Measurements from ENCODE around the gene NLE1.
"Not testable (repeated sequence)": the region's sequence is repeated elsewhere in the genome, so short reads cannot be mapped to it uniquely, and the experiment has no call there.

The NLE1 gene

DNA sequence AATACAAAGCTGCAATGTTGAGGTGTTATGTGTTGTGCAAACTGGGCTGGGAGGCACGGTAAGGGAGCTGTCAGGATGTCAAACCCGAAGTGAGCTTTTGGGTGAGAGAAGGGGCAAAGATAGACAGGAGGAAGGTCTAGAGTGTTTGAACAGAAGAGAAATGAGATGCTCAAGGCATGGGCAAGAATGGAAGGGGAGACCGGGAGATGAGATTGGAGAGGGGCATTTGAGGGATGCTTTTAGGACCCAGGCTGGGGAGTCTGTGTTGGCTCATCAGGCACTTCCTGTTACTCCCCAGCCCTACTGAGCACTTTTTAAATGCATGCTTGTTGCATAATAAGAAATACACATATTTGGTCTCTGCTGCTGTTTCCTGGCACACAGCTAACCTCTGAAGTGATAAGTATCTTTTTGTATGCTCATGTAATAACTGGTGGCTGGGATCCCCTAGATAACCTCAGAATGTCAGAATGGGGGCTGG lies 19.2 kb upstream of the NLE1 start:
- DNase-seq, result peak; percentile 56

DNA sequence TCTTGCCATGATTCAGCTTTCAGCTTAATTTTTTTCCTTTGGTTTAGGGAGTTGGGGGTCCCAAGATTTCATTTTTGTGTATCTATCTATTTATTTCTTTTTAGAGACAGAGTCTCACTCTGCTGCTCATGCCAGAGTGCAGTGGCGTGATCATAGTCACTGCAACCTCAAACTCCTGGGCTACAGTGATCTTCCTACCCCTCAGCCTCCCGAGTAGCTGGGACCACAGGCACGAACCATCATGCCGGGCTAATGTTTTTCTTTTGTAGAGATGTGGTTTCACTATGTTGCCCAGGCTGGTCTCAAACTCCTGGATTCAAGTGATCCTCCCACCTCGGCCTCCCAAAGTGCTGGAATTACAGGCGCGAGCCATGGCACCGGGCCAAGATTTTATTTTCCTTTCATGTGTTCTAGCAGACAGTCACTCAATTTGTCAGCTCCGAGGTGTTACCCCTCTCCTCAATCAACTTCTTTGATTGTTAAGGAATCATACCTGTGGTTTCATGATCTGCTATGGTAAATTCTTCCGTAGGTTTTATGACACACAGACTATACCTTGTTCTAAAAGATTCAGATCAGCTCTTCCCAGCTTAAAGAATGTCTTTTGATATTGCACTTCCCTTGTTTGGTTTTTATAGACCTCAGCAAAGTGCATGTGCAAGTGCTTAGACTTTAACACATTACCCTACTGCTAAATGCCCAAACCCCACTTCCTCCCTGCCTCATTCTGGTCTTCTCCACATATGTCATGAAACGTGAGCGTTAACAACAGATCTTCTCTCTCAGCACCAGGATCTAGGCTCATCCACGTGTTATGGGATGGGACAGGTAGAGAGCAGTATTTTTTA lies 18.5 kb upstream of the NLE1 start:
- peak; percentile 53 for DNase-seq

DNA sequence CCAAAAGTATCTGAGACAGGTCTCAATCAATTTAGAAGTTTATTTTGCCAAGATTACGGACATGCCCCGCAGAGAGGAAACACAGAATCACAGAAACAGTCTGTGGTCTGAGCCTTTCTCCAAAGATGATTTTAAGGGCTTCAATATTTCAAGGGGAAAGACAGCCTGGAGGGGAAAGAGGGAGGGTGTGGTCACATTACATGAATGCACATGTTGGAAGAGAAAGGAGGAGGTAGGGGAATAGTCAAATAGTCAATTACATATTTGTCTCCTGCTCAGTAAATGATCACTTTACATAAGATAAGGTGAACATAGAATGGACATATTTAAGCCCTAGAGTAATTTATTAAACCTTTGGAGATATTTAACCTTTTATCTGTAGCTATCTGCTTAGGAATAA lies 17.8 kb upstream of the NLE1 start:
- no peak for DNase-seq

DNA sequence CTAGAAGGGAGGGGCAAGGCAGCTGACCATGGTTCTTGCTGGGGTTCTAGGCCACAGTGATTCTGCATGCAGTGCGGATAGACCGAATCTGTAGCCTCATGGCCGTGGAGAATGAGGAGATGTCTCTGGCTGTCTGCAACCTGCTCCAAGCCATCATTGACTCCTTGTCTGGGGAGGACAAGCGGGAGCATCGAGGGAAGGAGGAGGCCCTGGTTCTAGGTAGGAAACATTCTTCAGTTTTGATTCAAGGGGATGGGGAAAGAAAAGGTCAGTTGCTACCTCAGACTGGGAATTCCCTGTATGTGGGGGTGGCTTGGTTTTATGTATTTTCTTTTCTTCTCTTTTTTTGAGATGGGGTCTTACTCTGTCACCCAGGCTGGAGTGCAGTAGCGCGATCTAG lies 13.1 kb upstream of the NLE1 start:
- no peak for DNase-seq

DNA sequence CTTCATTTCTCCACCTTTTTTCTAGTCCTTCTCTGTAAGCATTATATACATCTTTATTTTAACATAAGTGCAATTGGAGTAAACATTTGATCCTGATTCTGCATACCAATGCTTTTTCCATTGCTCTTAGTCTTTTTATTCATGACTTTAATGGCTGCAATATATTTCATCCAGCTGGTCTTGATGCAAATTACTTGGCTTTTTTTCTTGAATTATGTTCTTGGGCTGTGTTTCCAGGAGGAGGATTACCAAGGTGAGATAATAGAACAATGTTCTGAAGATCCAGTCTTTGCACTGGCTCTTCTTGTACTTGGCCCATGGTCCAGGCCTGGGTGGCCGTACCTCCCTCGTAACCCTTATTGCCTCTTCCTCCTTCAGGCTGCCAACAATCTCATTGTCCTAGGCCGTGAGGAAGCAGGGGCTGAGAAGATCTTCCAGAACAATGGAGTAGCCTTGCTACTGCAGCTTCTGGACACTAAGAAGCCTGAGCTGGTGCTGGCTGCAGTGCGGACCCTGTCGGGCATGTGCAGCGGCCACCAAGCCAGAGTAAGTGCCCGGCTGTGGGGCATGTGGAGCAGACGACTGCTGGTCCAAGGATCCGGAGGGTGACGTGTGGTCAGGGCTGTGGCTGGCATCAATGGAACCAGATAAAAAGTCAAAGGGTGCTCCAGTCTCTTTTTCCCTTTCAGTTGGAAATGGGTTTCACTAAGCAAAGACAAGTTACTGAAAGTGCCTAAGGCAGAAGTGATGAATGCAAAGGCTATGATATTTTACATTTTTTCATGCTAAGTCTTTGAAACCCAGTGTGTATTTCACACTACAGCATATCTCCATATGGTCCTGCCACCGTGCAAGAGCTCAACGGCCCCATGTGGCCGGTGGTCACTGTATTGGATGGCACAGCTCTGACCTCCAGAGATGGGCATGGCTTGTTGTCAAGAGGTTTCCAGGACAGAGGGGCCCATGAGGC lies 12.4 kb upstream of the NLE1 start:
- DNase-seq, result no peak

DNA sequence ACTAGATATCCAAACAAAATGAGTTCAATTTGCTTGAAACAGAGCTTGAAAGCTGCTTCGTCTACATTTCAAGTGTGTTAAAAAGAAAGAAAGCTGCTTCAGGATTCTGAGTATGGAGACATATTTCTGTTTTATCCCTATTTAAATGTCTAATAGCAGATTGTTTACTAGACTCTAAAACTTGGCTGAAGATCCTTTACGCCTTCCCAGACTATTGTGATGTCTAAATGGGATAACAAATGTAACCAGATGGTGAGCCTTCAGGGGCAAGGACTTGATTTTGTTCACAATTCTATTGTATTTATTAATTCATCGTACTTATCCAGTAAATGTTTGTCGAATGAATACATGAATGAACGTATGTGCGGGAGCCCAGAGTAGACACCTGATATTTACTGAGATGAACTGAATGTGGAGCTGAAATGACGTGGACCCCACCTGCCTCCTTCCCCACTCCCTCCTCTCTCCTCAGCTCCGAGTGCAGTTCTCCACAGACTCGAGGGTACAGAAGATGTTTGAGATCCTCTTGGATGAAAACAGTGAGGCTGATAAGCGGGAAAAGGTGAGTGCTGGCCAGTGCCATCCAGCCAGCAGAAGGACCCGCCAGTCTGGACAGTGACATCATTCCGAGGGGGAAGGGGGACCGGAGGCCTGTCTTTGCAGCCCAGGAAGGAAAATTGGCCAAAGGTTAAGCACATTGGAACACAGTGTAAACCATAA lies 10.5 kb upstream of the NLE1 start:
- no peak for DNase-seq

DNA sequence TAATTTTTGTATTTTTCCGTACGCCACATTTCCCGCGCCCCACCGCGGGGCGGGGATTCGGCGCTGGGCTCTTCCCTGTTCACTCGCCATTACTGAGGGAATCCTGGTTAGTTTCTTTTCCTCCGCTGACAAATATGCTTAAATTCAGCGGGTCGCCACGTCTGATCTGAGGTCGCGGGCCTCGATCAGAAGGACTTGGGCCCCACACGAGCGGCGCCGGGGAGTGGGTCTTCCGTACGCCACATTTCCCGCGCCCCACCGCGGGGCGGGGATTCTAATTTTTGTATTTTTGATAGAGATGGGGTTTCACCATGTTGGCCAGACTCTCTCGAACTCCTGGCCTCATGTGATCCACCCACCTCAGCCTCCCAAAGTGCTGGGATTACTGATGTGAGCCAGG lies 9.0 kb upstream of the NLE1 start:
- not testable (repeated sequence) for DNase-seq

DNA sequence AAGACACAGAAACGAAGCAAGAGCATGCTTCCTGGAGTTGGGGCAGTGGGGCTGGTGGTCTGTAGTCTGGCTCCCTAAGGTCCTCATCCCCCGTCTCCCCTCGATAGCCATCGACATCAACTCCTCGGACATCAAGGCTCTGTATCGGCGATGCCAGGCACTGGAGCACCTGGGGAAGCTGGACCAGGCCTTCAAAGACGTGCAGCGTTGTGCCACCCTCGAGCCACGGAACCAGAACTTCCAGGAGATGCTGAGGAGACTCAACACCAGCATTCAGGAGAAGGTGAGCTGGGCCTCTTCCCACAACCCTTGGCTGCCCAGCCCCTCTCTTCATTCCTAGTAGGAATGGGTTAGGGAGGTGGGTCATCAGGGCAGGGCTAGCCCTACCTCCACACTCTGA lies 7.8 kb upstream of the NLE1 start:
- DNase-seq, result no peak

DNA sequence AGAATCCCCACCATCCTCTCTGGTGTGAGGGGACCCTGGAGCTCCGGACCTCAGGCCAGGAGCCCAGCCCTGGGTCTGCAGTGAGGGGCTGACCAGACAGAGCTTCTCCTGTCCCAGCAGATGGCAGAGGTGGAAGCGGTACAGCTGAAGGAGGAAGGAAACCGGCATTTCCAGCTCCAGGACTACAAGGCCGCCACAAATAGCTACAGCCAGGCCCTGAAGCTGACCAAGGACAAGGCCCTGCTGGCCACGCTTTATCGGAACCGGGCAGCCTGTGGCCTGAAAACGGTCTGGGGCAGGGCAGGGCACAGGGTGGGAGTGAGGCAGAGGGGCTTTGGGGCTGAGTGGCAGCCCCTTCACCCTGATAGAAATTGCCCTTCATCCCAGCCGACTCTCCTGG lies 6.0 kb upstream of the NLE1 start:
- no peak for DNase-seq

DNA sequence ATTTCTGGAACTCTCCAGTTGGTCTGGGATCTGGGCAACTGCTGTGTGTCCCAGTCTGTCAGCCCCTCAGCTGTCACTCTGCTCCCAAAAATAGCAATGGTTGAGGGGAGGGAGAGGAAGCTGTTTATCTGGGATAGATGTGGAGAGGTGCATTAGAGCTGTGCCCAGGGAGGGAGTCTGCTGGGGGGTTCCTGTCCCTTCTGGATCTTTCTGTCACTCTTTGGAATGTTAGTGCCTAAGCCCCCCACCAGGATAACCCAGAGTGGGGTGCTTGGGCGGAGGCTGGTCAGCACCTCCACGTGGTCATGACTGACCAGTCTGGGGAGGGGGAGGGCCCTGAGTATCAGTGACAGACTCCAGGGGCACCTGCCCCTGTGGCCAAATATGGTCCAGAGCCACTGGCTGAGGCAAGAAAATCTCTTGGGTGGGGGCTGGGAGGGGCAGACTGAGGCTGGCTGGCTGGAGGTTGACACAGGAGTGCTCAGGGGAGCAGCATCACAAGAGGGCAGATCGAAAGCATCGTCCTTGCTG lies 5.3 kb upstream of the NLE1 start, which contains the start of gene UNC45B:
Gene UNC45B, plus strand, starts transcription at position 443 of the 531 bp plus-strand sequence. CDS start 447 bp downstream, outside the sequence.
- DNase-seq, result no peak

DNA sequence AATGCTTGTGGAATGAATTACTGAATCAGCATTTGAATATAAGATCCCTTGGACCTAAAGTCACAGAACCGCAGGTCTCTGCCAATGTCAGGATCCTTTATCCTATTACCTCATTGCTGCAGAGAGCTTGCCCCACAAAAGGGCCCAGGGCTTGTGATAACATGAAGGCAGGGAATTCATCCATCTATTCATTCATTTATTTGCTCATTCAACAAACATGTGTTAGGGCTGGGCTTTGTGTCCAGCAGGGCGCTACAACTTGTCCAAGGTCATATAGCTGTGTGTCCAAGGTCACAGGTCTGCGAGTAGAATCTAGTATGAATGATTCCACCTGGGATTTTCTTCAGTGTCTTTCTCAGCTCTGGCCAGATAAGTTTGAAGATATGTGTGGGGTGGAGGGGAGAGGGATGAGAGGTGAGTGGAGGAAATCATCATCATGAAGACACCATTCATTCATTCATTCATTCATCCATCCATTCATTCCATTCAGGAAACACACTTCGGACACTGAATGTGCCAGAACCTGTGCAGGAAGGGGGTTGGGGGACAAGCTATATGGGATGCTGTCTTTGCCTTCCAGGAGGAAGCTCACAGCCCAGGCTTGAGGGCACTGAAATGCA lies 4.2 kb upstream of the NLE1 start:
- no peak for DNase-seq

DNA sequence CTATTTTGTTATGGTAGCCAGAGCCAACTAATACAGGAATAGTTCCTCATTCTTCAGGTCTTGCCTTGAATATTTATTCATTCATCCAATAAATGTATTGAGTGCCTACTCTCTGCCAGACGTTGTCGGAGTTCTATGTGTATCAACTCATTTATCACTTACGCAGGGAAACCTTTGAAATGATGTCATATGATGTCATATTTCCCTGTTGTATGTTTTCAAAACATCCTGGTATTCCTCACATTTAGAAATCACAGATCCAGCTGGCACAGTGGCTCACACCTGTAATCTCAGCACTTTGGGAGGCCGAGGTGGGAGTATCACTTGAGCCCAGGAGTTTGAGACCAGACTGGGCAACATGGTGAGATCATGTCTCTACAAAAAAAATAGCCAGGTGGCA lies 2.7 kb upstream of the NLE1 start:
- no peak for DNase-seq

DNA sequence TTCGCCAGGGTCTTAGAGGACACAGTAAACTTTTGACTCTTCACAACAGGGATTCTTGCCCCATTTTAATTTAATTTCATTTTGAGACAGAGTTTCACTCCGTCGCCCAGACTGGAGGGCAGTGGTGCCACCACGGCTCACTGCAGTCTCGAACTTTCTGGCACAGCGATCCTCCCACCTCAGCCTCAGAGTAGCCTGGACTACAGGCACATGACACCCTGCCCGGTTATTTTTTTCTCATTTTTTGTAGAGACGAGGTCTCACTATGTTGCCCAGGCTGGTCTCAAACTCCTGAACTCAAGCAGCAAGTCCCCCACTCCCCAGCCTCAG lies 329 bp upstream of the NLE1 start:
- DNase-seq, result no peak

DNA sequence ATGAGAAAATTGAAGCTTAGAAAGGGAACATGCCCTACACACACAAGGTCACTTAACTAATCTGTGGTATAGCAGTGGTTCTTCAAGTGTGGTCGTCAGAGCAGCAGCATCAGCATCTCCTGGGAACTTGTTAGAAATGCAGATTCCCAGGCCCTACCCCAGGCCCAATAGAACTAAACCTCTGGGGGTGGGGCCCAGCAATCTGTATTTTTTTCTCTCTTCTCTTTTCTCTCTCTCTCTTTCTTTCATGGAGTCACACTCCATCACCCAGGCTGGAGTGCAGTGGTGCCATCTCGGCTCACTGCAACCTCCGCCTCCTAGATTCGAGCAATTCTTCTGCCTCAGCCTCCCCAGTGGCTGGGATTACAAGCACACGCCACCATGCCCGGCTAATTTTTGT lies 3.9 kb downstream of the NLE1 start:
- no peak for DNase-seq

DNA sequence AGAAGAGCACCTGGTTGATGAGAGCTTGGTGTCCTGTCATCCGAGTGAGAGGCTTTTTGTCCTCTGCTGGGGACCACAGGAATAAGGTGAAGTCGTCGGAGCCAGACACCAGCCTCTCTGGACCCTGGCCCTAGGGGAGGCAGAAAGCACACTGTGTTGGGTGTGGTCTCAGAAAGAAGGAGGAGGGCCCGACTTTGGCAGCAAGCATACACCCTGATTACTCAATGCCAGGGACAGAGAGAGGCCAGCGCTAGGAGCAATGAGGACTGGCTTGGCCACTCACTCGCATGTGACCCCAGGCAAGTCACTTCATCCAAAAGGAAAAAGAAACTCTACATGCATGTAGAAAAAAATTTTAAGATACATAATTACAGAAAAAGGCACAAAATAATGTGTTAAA lies 6.8 kb downstream of the NLE1 start:
- no peak for DNase-seq

DNA sequence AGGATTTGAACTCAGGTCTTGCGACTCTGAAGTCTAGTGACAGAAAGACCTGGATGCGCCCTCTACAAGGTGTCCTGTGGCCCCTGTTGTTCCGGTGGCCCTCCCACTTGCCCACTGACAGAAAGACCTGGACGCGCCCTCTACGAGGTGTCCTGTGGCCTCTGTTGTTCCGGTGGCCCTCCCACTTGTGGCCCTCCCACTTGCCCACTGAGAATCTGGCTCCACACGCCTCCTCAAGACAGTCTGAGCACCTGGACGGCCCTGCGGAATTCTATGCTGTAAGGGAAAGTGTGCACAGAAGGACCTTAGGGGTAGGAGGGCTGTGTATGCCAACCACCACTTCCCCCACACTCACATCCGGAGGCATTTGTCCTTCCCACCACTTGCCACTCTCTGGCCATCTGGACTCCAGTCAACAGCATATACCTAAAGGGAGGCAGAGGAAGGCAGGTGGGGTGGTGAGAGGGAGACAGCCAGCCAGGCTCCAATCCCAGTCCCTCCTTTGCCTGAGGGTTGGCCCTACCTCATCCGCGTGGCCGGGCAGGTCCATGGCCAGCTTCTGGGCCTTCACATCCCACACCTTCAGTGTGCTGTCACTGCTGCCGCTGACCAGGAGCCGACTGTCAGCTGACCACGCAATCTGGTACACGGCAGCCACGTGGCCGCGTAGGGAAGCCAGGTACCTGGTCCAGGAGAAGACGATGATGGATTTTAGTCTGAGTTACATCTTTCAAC lies 9.1 kb downstream of the NLE1 start:
- DNase-seq, result no peak

DNA sequence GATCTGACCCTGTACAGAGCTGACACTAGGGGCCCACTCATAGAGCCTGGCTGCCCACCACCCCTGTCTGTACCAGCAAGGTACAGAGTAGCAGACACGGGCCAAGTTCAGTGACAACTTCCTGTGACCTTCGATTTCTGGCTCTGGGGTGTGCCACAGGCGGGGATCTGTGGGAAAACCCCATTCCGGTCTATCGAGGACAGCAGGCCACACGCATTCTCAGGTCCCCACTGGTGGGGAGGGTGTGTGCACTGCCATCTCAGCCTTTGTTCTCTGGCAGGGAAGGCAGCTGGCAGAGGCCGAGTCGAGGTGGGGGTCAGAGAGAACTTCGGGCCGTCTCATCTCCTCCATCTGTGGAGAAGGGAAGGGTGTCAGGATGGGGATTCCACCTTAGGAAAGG lies 10.0 kb downstream of the NLE1 start:
- no peak for DNase-seq

DNA sequence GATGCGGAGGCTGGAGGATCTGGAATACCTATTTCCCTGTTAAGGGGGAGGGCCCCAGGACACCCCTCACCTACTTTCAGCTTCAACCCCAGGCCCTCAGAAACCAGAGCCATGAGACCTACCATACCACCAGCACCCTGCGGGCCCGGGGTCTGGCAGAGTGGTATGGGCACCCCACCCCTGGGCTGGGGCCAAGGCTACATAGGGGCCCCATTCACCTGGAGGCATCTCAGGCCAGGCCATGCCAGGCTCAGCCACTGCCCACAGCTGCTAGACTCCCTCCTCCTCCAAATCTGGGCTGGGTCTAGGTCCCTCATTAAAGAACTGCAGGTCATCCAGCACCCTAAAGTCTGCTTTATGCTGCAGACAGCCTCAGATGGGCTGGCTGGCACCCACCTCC lies 11.7 kb downstream of the NLE1 start:
- DNase-seq, result no peak

DNA sequence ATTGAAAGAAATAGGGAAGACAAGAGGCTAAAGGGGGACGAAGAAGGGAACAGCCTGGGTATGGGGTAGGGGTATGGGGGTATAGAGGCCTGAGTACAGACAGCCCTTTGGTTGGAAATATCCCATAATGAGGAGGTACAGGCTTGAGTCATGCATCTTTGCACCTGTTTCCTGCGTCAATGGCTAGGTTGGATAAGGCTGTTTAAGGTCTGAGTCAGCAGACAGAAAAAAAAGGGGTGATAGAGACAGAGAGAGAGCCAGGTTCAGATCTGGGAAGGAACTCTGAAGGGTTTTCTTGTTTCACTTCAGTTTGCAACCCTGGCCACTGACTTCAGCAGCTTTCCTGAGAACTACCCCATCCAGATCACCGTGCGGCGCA lies 12.1 kb downstream of the NLE1 start:
- DNase-seq, result no peak

DNA sequence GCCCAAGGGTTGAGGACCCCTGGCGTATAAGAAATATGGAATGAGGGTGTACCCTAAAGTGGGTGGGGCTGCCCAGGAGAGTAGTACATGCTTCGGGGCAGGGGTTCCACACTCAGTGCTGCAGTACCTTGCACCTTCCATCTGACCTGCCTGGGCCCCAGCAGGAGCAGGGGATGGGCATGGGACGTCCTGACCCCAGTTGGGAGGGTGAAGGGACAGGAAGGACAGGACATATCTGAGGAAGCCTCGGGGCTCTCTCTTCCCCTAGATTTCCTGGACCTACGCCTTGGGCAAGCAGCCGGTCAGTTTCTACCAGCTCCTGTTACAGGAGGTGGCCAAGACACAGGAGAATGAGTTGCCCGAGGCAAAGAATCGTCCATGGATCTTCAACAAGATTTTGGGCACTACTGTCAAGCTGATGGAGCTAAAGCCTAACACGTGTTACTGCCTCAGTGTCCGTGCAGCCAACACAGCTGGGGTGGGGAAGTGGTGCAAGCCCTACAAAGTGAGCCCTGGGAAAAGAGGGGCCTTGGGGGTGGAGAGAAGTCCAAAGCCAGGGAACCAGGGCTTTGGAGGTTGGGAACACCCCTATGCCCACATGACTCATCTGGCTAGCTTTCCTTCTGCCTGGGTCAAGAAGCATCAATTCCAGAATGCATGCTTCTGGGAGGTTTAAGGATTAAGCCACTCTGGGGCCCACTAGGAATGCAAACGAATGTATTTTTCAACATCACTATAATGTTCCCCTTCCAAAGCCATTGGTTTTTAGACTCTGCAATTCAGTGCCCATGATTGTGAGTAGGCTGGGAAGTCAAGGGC lies 12.7 kb downstream of the NLE1 start:
- no peak for DNase-seq
